Mammary epithelial cell (primary cell): ENCODE data around the gene BSCL2.

Experiments used
- CTCF ChIP-seq, 2 donors: IDR thresholded peaks in 1 of 2; conservative IDR thresholded peaks in 1 of 2; 2 replicates each; pipeline ENCODE4 v1.5.1; 2011 to 2012; ENCODE audit warnings: inconsistent platforms in 2 of 2, low read length in 2 of 2, mild to moderate bottlenecking in 2 of 2, control low read depth in 1 of 2, low read depth in 1 of 2; ENCODE audit not compliant: insufficient read depth in 1 of 2; ENCODE audit errors: extremely low read depth in 1 of 2
- EZH2 ChIP-seq: IDR thresholded peaks from 2 replicates; pipeline ENCODE4 v1.6.1; 2012; ENCODE audit warnings: low read length, inconsistent platforms, borderline replicate concordance

- TF ChIP-seq CTCF (conservative IDR thresholded peaks at IDR 0.05 in 1 of 2, IDR thresholded peaks at IDR 0.05 in 1 of 2; ENCODE audit: extremely low read depth in 1 of 2, insufficient read depth in 1 of 2, low read depth in 1 of 2, low read length in 2 of 2), result no peak
- TF ChIP-seq EZH2, result no peak
Measured at GRCh38 chr11:62673196-62673525, 34.1 kb downstream of the BSCL2 start.
